HepG2 (cell line): Measurements from ENCODE around the gene UBE2U.

Source experiments
- ZNF747 ChIP-seq: sonication (generic); formaldehyde crosslinking; IDR thresholded peaks from 2 replicates; pipeline ENCODE4 v1.8.1; 2023; ENCODE audit warnings: missing genetic modification reagents, mild to moderate bottlenecking, borderline replicate concordance
- TF ChIP-seq, protein P1 (sequence below): sonication (generic); formaldehyde crosslinking; IDR thresholded peaks from 2 replicates; pipeline ENCODE4 v1.5.0; 2020; ENCODE audit warnings: mild to moderate bottlenecking, missing genetic modification reagents, moderate library complexity
- TF ChIP-seq, protein P2 (sequence below), 2 experiments: sonication (generic) in 1 of 2; formaldehyde crosslinking in 1 of 2; IDR thresholded peaks; 2 replicates each; pipeline versions ENCODE4 v1.4.0 to v1.6.1; 2018 to 2020; ENCODE audit warnings: missing genetic modification reagents in 2 of 2, borderline replicate concordance in 1 of 2, low read depth in 1 of 2, mild to moderate bottlenecking in 1 of 2, missing biosample characterization in 1 of 2

DNA sequence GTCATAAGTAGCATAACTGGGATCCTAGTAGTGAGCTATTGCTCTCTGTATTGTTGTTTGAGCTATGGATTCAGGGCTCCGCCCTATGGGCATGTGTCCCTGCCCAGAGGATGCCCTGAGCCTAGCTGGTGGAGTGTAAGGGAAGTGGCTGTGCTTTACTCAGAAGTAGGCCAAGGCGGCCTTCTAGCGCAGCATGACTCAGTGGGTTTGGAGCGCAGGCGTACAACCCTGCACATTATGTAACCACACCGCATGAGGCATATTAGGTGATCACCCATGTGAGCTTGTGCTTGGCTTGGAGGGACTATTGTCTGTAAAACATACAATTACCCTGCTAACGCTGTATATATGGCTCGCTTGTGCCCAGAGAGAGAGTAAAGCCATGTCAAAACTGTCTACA lies 11.1 kb upstream of the UBE2U start:
- TF ChIP-seq, protein P1, sequence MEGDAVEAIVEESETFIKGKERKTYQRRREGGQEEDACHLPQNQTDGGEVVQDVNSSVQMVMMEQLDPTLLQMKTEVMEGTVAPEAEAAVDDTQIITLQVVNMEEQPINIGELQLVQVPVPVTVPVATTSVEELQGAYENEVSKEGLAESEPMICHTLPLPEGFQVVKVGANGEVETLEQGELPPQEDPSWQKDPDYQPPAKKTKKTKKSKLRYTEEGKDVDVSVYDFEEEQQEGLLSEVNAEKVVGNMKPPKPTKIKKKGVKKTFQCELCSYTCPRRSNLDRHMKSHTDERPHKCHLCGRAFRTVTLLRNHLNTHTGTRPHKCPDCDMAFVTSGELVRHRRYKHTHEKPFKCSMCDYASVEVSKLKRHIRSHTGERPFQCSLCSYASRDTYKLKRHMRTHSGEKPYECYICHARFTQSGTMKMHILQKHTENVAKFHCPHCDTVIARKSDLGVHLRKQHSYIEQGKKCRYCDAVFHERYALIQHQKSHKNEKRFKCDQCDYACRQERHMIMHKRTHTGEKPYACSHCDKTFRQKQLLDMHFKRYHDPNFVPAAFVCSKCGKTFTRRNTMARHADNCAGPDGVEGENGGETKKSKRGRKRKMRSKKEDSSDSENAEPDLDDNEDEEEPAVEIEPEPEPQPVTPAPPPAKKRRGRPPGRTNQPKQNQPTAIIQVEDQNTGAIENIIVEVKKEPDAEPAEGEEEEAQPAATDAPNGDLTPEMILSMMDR, result no peak
- TF ChIP-seq ZNF747 (CRISPR knock-in tag), result no peak
- TF ChIP-seq, protein P2, sequence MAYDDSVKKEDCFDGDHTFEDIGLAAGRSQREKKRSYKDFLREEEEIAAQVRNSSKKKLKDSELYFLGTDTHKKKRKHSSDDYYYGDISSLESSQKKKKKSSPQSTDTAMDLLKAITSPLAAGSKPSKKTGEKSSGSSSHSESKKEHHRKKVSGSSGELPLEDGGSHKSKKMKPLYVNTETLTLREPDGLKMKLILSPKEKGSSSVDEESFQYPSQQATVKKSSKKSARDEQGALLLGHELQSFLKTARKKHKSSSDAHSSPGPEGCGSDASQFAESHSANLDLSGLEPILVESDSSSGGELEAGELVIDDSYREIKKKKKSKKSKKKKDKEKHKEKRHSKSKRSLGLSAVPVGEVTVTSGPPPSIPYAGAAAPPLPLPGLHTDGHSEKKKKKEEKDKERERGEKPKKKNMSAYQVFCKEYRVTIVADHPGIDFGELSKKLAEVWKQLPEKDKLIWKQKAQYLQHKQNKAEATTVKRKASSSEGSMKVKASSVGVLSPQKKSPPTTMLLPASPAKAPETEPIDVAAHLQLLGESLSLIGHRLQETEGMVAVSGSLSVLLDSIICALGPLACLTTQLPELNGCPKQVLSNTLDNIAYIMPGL (CRISPR knock-in tag; IDR thresholded peaks at IDR 0.05; ENCODE audit: borderline replicate concordance in 1 of 2, low read depth in 1 of 2), result no peak
